GM21423 (cell line): ENCODE results near the gene PTPN13.

Source experiments
- ATAC-seq: cut with Tn5 transposase; IDR thresholded peaks from one replicate; pipeline ENCODE4 v1.9.1; 2021; ENCODE audit warnings: mild to moderate bottlenecking, moderate library complexity; ENCODE audit not compliant: unreplicated experiment

The PTPN13 gene

DNA sequence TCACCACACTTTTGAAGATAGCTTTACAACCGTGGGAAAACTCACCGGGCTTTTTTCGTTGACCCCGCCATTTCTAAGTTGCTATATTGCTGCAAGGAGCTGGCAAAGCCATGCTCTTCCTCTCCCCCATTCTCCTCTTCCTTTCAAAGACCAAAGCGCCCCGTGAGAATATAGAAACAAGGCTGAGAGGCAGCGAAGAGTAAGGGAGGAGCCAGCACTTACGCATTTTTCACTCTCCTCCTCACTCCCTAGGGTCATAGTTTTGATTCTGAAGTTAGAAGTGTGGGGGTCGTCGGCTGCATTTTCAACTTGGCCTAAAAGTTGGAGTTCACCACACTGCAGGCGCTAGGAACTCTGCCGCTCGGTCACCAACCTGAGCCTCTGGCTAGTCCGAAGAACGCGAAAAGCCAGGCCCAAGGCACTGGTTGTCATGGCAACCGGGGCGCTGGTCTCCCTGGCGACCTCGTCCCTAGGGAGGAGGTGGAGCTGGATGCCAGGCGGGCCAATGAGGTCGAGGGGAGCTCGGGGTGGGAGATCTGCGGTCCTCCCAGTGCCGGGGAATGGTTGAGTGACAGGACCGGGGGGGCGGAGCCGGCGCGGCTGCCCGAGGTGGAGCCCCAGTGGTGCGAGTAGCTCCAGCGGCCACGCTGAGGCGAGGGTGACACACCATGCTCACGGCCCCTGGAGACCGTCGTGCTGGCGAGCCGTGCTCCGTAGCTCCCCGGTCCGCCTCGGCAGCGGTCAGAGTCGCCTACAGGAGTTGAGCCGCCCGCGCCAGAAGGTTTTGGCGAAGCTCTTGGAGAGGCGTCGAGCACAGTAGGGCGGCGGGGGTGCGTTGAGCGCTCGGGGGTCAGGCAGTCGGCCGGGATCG lies at the start of gene PTPN13:
Gene PTPN13 (plus strand): TSS at position 628 of the 871 bp plus-strand sequence. CDS start 40,942 bp downstream, outside the sequence.
- peak; percentile 99 for ATAC-seq

- ATAC-seq: no peak
Observed at GRCh38 chr4:86547140-86547539, 47.0 kb upstream of the PTPN13 start.

DNA sequence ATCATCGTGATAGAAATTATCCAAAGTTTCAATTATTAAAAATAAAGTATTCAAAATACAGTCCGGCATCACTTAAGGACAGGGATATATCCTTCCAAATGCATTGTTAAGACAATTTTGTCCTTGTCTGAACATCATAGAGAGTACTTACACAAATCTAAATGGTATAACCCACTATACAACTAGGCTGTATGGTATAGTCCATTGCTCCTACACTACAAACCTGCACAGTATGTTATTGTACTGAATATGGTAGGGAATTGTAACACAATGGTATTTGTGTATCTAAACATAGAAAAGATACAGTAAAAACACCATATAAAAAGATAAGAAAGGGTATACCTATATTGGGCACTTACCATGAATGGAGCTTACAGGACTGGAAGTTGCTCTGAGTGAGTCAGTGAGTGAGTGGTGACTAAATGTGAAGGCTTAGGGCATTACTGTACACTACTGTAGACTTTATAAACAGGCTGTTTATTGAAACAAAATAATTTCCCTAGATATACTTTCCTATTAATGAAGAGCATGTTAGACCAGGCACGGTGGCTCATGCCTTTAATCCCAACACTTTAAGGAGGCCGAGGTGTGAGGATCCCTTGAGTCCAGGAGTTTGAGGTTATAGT lies 44.8 kb upstream of the PTPN13 start:
- ATAC-seq: no peak

- ATAC-seq: no peak
Observed at GRCh38 chr4:86551387-86551786, 42.7 kb upstream of the PTPN13 start.

DNA sequence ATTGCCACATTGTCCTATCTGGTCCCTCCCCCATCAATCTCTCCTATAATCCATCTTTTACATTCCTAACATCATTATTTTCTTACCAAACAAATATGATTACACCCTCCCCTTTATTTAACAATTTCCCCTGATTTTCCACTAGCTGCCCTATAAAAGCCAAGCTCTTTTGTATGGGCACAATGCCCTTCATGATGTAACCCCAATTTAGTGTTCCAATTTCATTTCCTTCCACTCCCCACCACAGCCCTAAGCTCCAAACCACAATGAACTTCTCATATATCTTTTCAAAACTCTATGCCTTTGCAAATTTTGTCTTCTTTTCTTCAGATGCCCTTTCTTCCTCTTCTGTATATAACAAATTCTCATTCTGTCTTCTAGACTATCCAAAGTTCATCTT lies 39.5 kb upstream of the PTPN13 start:
- no peak for ATAC-seq

GRCh38 chr4:86556791-86557415 lies 37.2 kb upstream of the PTPN13 start:
- ATAC-seq: peak; percentile 44

DNA sequence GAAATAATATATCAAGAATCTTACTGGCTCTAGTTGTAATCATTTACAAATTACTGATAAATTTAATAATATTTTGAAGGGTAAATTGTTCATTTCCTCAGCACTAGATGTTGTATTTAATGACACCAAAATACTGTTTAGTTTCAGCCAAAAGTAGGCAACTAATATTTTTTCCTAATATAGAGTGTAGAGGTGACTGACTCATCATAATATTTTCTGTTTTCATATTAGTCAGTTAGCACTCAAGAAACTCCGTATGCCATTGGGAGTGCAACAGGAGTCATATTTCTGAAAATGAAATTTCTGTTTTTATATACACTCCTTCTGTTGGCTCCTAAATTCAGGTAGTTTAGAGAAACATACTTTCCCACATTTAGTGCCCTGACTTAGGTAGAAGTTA lies 36.6 kb upstream of the PTPN13 start:
- peak; percentile 84 for ATAC-seq

GRCh38 chr4:86558258-86558657 lies 35.9 kb upstream of the PTPN13 start:
- ATAC-seq: no peak

DNA sequence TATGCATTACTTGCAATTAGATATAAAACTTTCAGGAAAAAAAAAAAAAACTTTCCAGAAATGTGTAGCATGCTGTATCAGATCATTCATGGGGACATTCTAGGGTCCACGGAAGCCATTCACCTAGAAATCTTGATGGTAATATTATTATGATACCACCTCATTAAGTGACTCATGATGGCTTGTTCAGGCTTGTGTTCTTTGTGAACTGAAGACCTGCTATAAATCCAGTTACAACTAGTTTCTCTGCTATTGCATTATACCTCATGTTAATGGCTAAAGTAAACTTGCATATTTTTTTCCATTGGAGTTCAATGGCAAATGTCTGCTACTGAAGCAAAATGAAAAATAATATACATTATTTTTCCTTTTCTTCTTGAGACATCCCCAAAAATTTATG lies 35.3 kb upstream of the PTPN13 start:
- ATAC-seq: no peak

DNA sequence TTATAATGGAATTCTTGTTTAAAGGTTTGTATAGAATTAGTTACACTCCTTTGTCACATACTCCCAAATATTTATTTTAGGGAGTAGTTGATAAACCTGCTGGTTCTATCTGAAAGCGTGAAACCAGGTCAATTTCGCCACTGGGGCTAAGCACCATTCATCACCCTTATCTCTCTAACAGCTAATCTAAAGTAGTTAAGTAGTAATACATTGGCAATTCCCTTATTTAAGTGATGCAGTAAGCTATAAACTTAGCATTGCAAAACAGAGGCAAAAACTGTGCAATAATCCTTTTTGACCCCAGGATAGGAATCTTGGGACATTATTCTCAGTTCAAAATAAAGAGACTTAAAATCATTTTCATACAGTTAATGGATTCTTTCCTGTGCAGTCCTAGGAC lies 33.7 kb upstream of the PTPN13 start:
- ATAC-seq: no peak

GRCh38 chr4:86561256-86561655 lies 32.9 kb upstream of the PTPN13 start:
- ATAC-seq: no peak

GRCh38 chr4:86563416-86563815 lies 30.7 kb upstream of the PTPN13 start:
- ATAC-seq: no peak

DNA sequence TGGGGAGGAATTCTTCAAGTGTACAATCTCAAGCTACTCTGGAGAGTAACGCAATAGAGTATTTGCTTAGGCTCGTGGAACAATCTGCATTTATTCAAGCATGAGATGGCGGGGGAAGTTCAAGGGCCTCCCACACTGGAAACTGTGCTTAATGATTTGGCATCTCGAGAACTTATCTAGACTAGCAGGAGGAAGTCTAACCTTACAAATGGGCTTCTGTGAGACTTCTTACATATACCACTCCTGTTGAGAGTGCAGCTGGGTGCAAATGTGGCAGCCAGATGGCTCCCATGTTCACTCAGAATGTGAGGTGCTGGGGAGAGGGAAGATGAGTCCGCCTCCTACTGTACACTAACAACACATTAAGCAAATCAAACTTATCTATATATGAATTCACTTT lies 29.3 kb upstream of the PTPN13 start:
- ATAC-seq: no peak

- no peak for ATAC-seq
Observed at GRCh38 chr4:86565651-86566050, 28.5 kb upstream of the PTPN13 start.

DNA sequence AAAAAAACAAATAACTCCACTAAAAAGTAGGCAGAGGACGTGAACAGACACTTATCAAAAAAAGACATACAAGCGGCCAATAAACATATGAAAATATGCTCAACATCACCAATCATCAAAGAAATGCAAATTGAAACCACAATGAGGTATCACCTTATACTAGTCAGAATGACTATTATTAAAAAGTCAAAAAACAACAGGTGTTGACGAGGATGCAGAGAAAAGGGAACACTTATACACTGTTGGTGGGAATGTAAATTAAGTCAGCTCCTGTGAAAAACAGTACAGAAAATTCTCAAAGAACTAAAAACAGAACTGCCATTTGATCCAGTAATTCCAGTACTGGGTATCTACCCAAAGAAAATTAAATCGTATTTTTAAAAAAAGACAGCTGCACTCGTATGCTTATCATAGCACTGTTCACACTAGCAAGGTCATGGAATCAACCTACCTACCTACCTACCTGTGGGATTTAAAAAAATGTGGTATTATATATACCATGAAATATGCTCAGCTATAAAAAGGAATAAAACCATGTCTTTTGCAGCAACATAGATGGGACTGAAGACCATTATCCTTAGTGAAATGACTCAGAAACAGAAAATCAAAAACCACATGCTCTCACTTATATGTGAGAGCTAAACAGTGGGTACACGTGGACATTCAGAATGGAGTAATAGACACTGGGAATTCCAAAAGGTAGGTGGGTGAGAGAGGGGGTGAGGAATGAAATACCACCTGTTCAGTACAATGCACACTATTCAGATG lies 24.8 kb upstream of the PTPN13 start:
- ATAC-seq: no peak

- no peak for ATAC-seq
Observed at GRCh38 chr4:86579941-86580340, 14.2 kb upstream of the PTPN13 start.

DNA sequence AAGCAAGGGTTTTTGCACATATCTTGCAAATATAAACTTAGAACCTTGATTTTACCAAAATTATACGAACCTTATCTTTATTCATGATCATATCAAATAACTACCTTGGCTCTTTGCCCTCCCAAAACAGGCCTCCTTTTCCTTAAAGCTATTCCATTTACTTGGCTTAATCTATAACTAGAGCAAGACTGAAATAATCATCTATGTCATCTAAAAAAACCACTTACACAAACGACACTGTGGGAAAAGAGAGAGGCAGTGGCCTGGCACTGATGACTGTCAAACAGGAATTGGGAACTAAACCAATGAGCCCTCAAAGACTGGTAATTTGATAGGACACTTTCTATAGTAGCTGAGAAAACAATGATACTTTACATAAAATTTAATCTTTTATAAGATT lies 11.7 kb upstream of the PTPN13 start:
- ATAC-seq: no peak

GRCh38 chr4:86586160-86586572 lies 7.9 kb upstream of the PTPN13 start:
- ATAC-seq: no peak

DNA sequence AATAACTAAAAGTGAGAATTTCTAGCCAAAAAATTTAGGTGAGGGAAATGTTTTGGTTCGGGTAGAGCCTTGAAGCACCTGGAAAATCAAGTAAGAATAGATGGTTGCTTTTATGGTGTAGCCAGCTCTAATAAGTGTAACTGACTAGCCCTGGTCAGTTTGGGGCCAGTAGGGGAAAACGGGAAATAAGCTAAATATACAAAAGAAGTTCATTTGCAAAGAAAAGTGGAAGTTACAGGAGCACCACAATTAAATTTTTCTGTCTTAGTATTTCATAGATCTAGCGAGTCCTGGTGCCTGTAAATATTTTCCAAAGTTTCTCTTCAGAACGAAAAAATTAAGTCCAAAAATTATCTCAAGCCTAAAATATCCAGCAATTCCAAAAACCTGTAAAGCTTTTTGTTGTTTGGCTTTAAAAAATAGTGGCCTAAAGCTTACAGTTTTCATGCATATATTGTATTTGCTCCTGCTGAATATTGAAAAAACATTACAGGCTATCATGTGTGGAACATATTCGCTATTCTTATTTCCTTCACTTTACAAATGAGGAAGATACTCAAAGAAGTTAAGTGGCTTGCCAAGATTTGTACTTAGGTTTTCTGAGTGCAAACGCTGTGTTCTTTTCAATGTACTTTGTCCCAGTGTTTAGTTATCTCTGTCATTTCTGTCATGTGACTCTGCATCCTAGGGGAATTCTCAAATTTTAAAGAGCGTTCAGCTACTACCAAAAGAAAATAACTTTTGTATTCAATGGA lies 7.3 kb upstream of the PTPN13 start:
- ATAC-seq: no peak

GRCh38 chr4:86587381-86588140 lies 6.6 kb upstream of the PTPN13 start:
- ATAC-seq: no peak
